ENCODE data around the gene ZNF177.

The ZNF177 gene

GRCh38 chr19:9352505-9352904 lies 10.3 kb upstream of the ZNF177 start:
- ChIA-PET POLR2A (no interaction called here), CTCF (no interaction called here)
- H3K4me3 ChIP-seq (ENCODE audit: low read depth, low read length): no peak overlapping the region
- DNase-seq (ENCODE audit: low read depth, low spot score): no peak
- no peak for TF ChIP-seq CTCF (IDR thresholded peaks at IDR 0.05; ENCODE audit: insufficient read depth, low read length, missing control alignments)

- no peak for TF ChIP-seq CTCF (IDR thresholded peaks at IDR 0.05; ENCODE audit: insufficient read depth, low read length, missing control alignments)
- DNase-seq (ENCODE audit: low read depth, low spot score): no peak
- no peak overlapping the region for H3K4me3 ChIP-seq (ENCODE audit: low read depth, low read length)
- ChIA-PET POLR2A (no interaction called here), CTCF (no interaction called here)
Measured at GRCh38 chr19:9353011-9353410, 9.8 kb upstream of the ZNF177 start.

GRCh38 chr19:9354651-9355050 lies 8.2 kb upstream of the ZNF177 start:
- POLR2A ChIA-PET: no interaction called here
- no peak overlapping the region for H3K4me3 ChIP-seq (ENCODE audit: low read depth, low read length)
- no peak for DNase-seq (ENCODE audit: low read depth, low spot score)
- CTCF ChIA-PET: no interaction called here
- TF ChIP-seq CTCF (IDR thresholded peaks at IDR 0.05; ENCODE audit: insufficient read depth, low read length, missing control alignments): no peak

- TF ChIP-seq CTCF (IDR thresholded peaks at IDR 0.05; ENCODE audit: insufficient read depth, low read length, missing control alignments): no peak
- CTCF ChIA-PET: interaction anchor here (0.9 kb wide), 1 partner anchor 12 kb away, joined by 3 read pairs; no protein-coding TSS in a partner anchor
- H3K4me3 ChIP-seq (ENCODE audit: low read depth, low read length): no peak overlapping the region
- no peak for DNase-seq (ENCODE audit: low read depth, low spot score)
- POLR2A ChIA-PET: no interaction called here
Measured at GRCh38 chr19:9370738-9371619, 8.2 kb downstream of the ZNF177 start.

- CTCF ChIA-PET: no interaction called here
- H3K4me3 ChIP-seq (ENCODE audit: low read depth, low read length): no peak overlapping the region
- no peak for DNase-seq (ENCODE audit: low read depth, low spot score)
- no peak for TF ChIP-seq CTCF (IDR thresholded peaks at IDR 0.05; ENCODE audit: insufficient read depth, low read length, missing control alignments)
- POLR2A ChIA-PET: no interaction called here
Measured at GRCh38 chr19:9381361-9381785, 18.6 kb downstream of the ZNF177 start.

GRCh38 chr19:9406798-9407352 lies 44.1 kb downstream of the ZNF177 start:
- TF ChIP-seq CTCF (IDR thresholded peaks at IDR 0.05; ENCODE audit: insufficient read depth, low read length, missing control alignments): no peak
- H3K4me3 ChIP-seq (ENCODE audit: low read depth, low read length): peak overlapping the region; percentile 80
- ChIA-PET POLR2A (no interaction called here), CTCF (interaction anchor here (1.5 to 2.4 kb wide), 2 partner anchors 28 to 201 kb away, joined by 8 read pairs; partner anchors contain the start of gene ZNF266)
- peak; percentile 12 for DNase-seq (ENCODE audit: low read depth, low spot score)

All from AG04449 (cell line).